HG03457 (cell line): ENCODE results near the gene NLN.
"Not testable (repeated sequence)": the region's sequence is repeated elsewhere in the genome, so short reads cannot be mapped to it uniquely, and the experiment has no call there.

Experiments used
- ATAC-seq: cut with Tn5 transposase; IDR thresholded peaks from one replicate; pipeline ENCODE4 v1.9.1; 2021; ENCODE audit warnings: moderate number of reproducible peaks; ENCODE audit not compliant: unreplicated experiment

The NLN gene

DNA sequence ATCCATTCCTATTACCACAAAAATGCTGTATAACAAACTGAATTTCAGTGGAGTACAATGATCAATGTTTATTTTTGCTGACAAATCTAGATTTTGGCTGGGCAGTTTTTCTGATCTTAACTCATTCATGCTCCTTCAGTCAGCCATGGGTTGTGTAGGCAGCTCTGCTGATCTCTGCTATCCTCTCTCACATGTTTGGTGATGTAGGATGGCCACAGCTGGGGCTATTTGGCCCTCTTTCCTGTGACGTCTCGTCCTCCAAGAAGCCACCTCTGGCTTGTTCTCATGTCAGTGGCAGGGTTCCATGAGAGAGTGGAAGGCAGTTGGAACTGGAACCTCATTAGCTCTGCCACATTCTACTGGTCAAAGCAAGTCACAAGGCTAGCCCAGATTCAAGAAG, 8.9 kb downstream of the NLN start:
- ATAC-seq, result no peak

DNA sequence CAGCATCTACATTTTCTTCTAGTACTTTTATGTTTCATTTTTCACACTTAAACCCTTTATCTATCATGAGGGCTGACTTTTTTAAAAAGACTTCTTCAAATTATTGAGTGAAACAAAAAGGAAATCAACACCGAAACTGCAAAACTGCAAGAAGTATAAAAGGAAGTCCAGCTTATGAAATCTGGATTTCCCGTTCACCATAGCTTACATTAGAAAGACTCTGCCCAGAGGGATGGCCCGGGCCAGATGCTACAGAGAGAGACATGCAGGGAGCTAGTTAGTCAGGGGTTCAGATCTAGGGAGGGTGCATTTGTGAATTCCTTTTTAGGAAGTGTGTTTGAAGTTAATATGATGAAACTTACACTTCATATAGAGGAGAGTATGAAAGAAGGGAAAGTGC, 10.0 kb downstream of the NLN start:
- ATAC-seq, result not testable (repeated sequence)

DNA sequence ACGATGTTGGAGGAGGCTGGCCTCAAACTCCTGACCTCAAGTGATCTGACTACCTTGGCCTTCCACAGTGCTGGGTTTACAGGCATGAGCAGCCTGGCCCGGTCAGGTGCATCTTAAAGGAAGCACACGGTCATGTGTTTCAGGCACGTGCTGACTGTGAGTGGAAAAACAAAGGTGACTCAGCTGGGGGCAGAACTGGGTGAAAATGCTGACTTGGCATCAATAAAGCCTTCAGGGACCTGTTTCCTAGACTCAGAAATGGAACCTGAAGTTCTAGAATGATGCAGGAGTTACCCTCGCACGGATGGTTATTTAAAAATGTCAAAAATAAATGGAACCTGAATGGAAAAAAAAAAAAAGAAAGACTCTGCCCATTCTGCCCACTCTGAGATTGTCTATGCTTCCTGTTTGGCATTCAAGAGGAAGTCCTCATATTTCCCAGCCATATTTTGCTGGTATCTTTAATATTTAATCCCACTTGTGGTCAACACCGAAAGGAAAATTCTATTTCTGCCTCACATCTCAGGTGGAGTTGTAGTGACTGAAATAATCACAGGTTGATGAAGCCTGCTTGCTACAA, 12.3 kb downstream of the NLN start:
- ATAC-seq, result not testable (repeated sequence)

DNA sequence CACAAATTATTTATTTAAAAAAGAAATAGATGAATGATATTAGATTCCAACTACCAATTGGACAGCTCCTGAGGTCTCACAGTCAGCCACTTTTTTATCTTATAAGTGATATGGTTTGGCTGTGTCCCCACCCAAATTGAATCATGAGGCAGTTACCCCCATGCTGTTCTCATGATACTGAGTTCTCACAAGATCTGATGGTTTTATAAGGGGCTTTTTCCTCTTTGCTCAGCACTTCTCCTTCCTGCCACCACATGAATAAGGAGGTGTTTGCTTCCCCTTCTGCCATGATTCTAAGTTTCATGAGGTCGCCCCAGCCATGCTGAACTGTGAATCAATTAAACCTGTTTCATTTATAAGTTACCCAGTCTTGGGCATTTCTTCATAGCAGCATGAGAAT, 12.9 kb downstream of the NLN start:
- ATAC-seq, result no peak

GRCh38 chr5:65736011-65736410, 14.0 kb downstream of the NLN start:
- no peak for ATAC-seq

- ATAC-seq, result no peak
Observed at GRCh38 chr5:65737842-65738241, 15.8 kb downstream of the NLN start.

DNA sequence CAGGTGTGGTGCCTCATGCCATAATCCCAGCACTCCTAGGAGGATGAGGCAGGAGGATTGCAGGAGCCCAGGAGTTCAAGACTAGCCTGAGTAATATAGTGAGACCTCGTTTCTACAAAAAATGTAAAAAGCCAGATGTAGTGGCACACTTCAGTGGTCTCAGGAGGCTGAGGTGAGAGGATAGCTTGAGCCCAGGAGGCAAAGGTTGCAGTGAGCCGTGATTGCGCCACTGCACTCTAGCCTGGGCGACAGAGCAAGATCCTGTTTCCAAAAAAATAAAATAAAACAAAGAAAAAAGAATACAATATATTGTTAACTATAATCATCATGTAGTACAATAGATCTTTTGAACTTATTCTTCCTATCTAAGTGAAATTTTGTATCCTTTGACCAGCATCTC, 16.3 kb downstream of the NLN start:
- ATAC-seq, result no peak

GRCh38 chr5:65739162-65739561, 17.2 kb downstream of the NLN start:
- no peak for ATAC-seq

DNA sequence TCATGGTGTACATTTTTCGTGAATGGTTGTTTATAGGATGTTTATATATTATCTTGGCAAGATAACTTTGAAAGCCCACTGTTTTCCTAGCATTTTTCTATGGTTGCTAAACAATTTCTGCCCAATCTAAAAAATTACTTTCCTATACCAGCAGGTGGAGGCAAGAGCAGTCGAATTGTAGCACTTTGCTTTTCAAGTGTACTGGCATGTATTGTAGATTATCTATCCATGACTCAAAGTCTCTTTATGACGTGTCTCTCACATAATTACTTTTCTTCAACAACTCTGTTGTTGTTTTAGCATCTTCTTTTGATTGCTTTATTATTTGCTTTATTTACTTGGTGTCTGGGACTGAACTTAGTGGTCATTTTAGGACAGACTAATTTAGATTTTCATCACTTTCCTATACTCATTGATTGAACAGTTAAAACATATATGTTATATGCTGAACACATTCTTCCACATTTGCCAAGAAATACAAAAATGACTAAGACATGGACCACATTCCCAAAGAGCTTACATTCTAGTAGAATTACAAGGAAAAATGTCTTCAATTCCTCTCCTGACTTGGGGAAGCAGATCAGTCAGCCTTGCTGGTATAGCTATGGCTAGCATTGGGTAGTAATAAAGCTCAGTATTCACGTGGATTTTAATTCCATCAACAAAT, 20.7 kb downstream of the NLN start:
- peak; percentile 83 for ATAC-seq

GRCh38 chr5:65749221-65749844, 27.3 kb downstream of the NLN start:
- ATAC-seq, result no peak

- no peak for ATAC-seq
Observed at GRCh38 chr5:65749956-65750355, 28.0 kb downstream of the NLN start.

DNA sequence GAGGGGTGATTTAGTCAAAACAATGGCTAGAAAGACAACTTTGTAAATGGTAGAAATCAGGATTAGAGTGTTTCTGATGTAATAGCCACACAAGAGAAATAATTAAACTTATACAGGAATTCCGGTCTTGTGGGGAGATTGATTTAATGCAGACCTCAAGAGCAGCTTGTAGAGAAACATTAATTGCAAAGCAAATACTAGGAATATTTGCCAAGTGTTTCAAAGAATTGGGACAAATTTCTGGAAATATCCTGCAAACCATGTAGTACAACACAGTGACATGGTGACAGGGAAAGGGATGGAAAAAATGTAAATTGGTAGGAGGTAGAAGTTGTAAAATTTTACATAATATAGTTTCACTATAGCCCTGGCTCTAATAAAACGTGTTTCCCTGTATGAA, 28.9 kb downstream of the NLN start:
- no peak for ATAC-seq

DNA sequence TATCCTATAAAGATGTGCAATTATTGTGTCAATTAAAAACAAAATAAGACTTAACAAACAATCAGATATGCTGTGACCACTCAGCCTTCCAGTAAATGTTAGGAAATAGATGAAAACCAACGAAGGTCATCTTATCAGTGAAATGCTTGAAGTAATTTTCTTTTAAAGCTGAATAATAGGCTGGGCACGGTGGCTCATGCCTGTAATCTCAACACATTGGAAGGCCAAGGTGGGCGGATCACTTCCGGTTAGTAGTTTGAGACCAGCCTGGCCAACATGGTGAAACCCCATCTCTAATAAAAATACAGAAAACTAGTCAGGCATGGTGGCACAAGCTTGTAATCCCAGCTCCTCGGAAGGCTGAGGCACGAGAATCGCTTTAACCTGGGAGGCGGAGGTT, 31.2 kb downstream of the NLN start:
- ATAC-seq, result no peak

DNA sequence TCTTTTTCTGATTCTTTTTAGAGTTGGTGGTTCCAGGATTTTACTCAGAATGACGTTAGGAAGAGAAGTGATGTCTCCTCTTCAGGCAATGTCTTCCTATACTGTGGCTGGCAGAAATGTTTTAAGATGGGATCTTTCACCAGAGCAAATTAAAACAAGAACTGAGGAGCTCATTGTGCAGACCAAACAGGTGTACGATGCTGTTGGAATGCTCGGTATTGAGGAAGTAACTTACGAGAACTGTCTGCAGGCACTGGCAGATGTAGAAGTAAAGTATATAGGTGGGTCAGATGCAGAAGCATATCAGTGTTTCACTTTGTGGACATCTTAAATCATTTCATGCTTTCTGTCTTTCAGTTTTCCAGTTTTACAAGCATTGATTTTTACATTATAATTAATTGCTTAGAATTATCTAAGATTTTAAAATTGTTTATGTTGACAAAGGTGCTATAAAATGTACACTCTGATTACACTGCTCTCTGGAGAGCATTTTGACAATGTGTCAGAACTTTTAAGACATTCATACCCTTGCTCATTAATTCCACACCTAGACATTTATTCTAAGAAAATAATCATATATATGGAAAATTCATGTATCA, 36.6 kb downstream of the NLN start:
- no peak for ATAC-seq

DNA sequence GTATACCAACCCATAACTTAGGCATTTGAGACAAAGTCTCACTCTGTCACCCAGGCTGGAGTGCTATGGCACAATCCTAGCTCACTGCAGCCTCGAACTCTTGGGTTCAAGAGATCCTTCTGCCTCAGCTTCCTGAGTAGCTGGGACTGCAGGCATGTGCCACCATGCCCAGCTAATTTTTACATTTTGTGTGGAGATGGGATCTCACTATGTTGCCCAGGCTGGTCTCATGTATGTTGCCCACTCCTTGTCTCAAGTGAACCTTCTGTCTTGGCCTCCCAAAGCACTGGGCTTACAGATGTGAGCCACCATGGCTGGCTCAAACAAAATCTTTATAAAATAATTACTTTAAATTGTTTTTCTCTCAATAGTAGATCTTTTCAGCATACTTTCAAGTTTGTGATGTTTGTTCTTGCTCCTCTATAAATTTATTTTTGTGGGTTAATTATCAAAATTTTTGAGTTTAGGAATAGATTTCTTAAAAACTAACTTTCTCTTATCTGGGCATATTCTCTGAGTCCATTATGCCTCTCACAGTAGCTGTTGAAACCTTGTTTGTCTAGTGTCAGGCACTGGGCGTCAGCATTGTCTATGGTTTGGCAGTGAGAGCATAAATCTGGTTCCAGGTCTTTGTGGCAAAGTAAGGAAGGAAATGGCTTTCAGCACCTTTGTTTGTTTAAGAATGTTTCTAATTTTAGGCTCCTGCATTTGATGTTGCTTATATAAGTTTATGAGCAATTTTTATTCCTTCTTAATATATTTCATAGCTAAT, 38.7 kb downstream of the NLN start:
- no peak for ATAC-seq

- ATAC-seq, result no peak
Observed at GRCh38 chr5:65762234-65762633, 40.2 kb downstream of the NLN start.

- ATAC-seq, result no peak
Observed at GRCh38 chr5:65765582-65765981, 43.6 kb downstream of the NLN start.

GRCh38 chr5:65766175-65766574, 44.2 kb downstream of the NLN start:
- ATAC-seq, result no peak

DNA sequence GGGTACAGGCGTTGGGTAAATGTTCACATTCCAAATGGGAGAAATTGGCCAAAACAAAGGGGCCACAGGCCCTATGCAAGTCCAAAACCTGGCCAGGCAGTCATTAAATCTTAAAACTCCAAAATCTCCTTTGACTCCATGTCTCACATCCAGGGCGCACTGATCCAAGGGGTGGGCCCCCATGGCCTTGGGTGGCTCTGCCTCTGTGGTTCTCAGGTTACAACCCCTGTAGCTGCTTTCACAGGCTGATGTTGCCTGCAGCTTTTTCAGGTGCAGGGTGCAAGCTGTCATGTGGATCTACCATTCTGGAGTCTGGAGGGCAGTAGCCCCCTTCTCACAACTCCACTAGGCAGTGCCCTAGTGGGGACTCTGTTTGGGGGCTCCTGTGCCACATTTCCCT, 44.8 kb downstream of the NLN start:
- no peak for ATAC-seq

- no peak for ATAC-seq
Observed at GRCh38 chr5:65767565-65767964, 45.6 kb downstream of the NLN start.

GRCh38 chr5:65768723-65769346, 46.8 kb downstream of the NLN start:
- no peak for ATAC-seq
